ENCODE measurements around the gene ZC3H18.

Gene ZC3H18

GRCh38 chr16:88627531-88628411 lies 57.6 kb downstream of the ZC3H18 start:
- no peak for DNase-seq

DNA sequence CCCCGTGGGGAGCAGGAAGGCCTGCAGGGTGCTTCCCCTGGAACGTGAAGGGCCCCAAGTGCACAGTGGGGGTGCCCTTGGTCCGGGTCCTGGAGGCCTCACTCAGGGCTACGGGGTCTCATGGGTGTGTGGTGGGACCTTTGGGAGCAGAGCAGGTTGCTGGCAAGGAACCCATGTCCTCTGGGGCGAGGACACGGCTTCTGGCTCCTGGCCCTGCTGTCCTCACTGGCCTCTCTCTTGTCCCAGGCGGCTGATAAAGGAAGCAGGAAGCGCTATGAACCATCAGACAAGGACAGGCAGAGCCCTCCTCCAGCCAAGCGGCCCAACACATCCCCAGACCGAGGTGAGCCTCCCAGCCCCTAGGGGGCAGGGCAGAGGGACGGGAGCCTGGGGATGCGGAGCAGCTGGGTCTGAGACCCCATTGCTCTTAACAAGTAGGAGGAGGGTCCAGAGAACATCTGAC lies 58.3 kb downstream of the ZC3H18 start:
- peak; percentile 28 for DNase-seq

GRCh38 chr16:88629835-88630234 lies 59.6 kb downstream of the ZC3H18 start:
- DNase-seq, result no peak

- no peak for DNase-seq
Observed at GRCh38 chr16:88630433-88630832, 60.2 kb downstream of the ZC3H18 start.

GRCh38 chr16:88630941-88631340 lies 60.7 kb downstream of the ZC3H18 start:
- no peak for DNase-seq

- no peak for DNase-seq
Observed at GRCh38 chr16:88631384-88631783, 61.2 kb downstream of the ZC3H18 start.

- DNase-seq, result no peak
Observed at GRCh38 chr16:88631920-88632586, 61.9 kb downstream of the ZC3H18 start.

DNA sequence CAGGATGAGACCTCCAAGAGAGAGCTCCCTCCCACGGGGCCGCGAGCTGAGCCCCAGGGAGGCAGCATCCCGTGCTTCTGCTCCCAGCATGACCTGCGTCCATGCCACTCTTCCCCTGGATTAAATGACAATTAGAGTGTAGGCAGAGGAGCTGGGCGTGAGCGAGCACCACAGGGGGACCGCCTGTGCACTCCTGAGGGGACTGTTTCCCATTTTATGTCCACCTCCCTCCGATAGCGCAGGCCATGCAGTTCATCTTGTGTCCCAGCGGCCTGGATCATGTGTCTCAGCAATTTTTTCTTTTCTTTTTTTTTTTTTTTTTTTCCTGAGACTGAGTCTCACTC lies 62.4 kb downstream of the ZC3H18 start:
- DNase-seq, result no peak

- DNase-seq, result no peak
Observed at GRCh38 chr16:88633684-88634140, 63.5 kb downstream of the ZC3H18 start.

DNA sequence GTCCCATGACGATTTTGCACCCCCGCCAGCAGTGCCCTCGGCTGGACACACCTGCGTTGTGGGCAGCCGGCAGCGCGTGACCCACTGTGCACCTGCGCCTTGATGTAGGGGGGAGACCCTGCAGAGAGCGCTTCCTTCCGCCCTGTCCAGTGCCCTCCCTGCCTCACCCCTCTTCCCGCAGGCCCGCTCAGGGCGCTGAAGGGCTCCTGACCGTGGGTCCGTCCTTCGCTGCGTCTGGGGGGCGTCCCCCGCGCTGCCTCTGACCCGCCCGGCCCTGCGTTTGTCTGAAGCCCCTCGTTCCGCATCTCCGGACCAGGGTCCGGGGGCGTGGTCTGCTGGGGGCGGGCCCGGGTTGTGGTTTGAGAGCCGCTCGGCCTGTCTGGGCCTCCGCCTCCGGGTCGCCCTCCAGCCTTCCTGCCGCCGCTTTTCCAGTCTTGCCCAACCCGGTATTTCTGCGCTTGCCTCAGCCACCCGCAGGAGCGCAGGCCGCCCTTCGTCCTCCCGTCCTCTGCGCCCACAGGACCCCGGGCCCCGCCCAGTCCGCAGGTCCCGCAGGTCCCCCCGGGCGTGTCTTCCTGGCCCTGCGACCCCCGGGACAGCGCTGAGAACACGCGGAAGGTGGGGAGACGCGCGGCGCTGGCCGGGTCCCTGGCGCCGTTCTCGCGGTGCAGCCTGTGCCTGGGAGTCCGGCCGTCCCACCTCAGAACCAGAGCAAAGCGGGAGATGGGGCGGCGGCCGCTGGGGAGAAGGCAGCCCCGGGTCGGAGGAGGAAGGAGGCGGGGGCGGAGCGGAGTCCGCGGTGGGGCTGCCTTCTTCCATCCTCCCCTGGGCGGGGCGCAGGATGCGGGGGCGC lies 64.2 kb downstream of the ZC3H18 start:
- no peak for DNase-seq

DNA sequence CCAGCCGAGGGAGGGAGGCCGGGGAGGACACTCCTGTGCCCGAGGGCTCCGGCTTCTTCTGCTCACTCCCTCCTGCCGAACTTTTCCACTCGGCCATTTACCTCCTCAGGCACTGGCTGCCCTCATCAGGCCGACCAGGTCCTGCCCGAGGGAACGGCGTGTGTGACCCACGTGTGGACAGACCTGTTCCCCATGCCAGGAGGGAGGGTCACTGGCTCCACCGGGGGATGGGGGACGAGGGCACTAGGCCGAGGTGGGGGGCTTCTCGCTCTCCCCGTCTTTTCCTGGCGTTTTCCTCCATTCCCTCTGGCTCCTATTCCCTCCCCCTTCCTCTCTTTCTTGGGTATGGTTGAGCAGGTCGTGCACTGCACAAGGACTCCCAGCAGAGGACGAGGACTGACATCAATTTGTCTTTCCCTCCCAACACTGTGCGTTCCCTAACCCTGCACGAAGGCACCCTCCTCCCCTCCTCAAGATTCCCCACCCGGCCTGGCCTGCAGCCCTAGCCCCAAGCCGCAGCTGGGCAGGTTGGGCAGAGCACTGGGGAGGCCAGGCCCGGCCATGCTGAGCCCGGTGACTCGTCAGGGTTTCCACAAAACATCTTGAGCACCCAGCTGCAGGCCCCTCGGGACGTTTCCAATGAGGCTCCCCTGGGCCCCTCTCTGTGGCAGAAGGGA lies 64.9 kb downstream of the ZC3H18 start:
- DNase-seq, result no peak

DNA sequence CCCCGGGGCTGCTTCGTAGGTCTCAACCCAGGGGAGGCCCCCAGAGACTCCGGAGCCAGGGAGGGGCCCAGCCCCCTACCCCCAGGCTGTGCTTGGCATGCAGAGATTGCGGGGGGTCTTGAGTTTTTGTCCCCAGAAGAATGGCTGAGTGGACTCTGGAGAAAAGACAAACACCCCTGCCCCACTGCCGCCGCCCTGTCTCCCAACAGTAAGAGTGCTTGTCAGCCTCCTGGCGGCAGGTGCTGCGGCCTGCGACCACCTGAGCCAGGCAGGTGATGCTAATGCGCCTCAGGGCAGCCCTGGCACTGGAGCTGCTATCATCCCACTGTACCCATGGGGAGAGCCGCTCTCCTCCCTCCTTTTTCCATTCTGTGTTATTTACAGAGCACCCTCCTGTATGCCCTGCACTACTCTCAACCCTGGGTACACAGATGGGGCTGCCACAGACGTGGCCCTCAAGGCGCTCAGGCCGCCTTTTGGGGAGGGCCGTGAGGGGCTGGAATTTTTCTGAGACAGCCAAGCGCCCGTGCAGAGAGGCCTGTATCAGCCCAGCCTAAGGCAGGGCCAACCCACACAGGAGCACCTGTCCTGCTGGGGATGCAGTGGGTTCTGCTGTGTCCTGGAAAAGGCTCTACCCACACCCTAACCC lies 65.6 kb downstream of the ZC3H18 start:
- no peak for DNase-seq

GRCh38 chr16:88636488-88637265 lies 66.5 kb downstream of the ZC3H18 start:
- no peak for DNase-seq

- no peak for DNase-seq
Observed at GRCh38 chr16:88638323-88639230, 68.4 kb downstream of the ZC3H18 start, which contains the start of gene IL17C. TSS of gene IL17C (plus strand) at chr16:88638572. CDS start at chr16:88638642, 70 bp downstream.

GRCh38 chr16:88639231-88640038 lies 69.2 kb downstream of the ZC3H18 start:
- DNase-seq, result no peak

- DNase-seq, result no peak
Observed at GRCh38 chr16:88640039-88640495, 69.9 kb downstream of the ZC3H18 start.

DNA sequence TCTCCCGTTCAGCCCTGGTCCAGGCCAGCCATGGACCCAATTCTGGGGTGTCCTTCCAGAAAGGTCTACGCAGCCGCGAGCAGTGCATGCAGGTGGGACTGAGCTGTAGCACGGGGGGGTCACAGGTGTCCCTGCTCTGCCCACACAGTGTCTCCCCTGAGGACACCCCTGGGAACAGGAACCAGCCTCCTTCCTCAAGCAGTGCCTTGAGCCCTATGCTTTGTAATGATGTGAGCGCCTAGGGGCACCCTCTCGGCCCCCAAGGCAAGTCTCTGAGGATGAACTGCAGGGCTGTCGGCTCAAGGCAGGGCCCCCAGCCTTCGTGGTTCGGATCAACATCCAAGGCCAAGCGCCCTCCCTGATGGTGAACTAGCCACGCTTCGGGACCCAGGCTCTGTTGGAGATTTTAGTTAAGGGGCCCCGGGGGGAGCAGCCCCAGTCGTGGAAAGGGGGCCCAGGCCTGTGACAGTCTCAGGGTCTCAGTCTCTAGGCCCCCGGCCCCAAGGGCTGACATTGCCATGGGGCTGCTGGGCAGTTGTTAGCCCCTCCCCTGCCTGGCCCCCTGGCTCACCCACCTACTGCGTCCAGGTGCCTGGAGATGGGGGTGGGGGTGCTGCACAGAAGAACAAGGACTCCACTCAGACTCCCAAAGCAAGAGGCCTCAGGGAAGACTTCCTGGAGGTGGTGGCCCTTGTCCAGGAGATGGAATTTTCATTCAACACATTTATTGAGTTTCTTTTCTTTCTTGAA lies 70.5 kb downstream of the ZC3H18 start:
- no peak for DNase-seq
